ENCODE results near the gene CRPPA. TPM values are rescaled to one million over a fixed set of nuclear protein-coding genes. Genes with fewer than 3 reads are reported as not detected.
A peak's percentile ranks its signal among the peaks of the same experiment; 100 is the strongest.

The CRPPA gene
- total RNA-seq, 4 donors from 2014 or later, result 0.80 to 2.6 (median 1.8) TPM

DNA sequence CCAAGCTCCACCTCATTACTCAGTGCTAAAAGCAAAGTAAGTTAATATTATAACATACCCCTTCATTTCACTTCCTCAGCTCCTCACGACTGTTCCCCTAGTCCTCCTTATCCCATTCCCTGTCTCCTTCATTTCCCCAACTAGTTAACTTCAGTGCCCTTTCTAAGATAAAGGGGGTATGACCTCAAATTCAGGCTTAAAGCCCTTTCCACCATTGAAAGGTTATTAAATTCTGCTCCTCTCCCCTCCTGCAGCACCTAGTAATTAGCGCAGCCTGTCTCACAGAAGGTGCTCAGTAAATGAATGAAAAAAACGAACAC, 1.0 kb downstream of the CRPPA start:
- Histone ChIP-seq H3K36me3 (no peaks in the 10 kb centered on the region), H3K9me3 (no peaks in the 10 kb centered on the region), H3K4me3 (peak overlapping the region in 3 of 4 donors; percentile 59 to 69 (median 60)), H3K27me3 (no peaks in the 10 kb centered on the region), H3K27ac (peak overlapping the region; percentile 96 to 98 (median 97)), H3K4me1 (peaks cover 13 to 26% (median 17%) of the 10 kb centered on the region in 4 donors)
- no peak for DNase-seq
- intact Hi-C loops (cut with DNase I; ENCODE audit: low total_unique reads), result no loop called here
- 2 to 7% methylated on average over 2 to 3 of the region's 3 CpGs for WGBS, 2 donors (ENCODE audit: low coverage in 1 of 2)
- in situ Hi-C loops (cut with MboI; ENCODE audit: low pct_ligation_motif_present in 1 of 4, low pct_unique_long_range_greater_than_20kb in 1 of 4, low sequenced_read_pairs in 3 of 4), result no loop called here
- TF ChIP-seq, protein P1, sequence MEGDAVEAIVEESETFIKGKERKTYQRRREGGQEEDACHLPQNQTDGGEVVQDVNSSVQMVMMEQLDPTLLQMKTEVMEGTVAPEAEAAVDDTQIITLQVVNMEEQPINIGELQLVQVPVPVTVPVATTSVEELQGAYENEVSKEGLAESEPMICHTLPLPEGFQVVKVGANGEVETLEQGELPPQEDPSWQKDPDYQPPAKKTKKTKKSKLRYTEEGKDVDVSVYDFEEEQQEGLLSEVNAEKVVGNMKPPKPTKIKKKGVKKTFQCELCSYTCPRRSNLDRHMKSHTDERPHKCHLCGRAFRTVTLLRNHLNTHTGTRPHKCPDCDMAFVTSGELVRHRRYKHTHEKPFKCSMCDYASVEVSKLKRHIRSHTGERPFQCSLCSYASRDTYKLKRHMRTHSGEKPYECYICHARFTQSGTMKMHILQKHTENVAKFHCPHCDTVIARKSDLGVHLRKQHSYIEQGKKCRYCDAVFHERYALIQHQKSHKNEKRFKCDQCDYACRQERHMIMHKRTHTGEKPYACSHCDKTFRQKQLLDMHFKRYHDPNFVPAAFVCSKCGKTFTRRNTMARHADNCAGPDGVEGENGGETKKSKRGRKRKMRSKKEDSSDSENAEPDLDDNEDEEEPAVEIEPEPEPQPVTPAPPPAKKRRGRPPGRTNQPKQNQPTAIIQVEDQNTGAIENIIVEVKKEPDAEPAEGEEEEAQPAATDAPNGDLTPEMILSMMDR (IDR thresholded peaks at IDR 0.05), result no peak
- TF ChIP-seq EP300 (IDR thresholded peaks at IDR 0.05; ENCODE audit: low read depth) (no peak), POLR2A (IDR thresholded peaks at IDR 0.05) (no peak), POLR2AphosphoS5 (IDR thresholded peaks at IDR 0.05) (no peak)

DNA sequence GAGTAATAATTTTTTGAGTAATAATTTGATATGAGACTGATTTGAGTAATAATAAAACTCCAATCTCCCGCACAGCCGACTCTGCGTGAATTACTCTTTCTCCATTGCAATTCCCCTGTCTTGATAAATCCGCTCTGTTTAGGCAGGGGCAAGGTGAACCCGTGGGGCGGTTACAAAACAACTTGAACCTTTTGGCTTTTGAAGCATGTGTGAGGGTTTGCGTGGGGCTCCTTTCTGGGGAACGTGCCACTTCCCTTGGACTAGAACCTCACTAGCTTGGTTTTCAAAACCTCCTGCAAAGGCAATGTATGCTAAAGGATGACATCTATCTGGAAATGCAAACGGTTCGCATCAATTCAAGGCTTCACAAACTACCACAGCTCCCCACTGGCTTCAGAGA, 1.5 kb downstream of the CRPPA start:
- Histone ChIP-seq H3K36me3 (no peaks in the 10 kb centered on the region), H3K9me3 (no peaks in the 10 kb centered on the region), H3K27ac (peak overlapping the region; percentile 96 to 98 (median 97)), H3K27me3 (no peaks in the 10 kb centered on the region), H3K4me1 (peaks cover 13 to 26% (median 17%) of the 10 kb centered on the region in 4 donors), H3K4me3 (peak overlapping the region in 2 of 4 donors; percentile 60 to 69)
- TF ChIP-seq POLR2A (IDR thresholded peaks at IDR 0.05) (no peak), EP300 (IDR thresholded peaks at IDR 0.05; ENCODE audit: low read depth) (no peak), POLR2AphosphoS5 (IDR thresholded peaks at IDR 0.05) (no peak)
- TF ChIP-seq, protein P1 (IDR thresholded peaks at IDR 0.05), result no peak
- no peak for DNase-seq
- in situ Hi-C loops (cut with MboI; ENCODE audit: low pct_ligation_motif_present in 1 of 4, low pct_unique_long_range_greater_than_20kb in 1 of 4, low sequenced_read_pairs in 3 of 4) (no loop called here), intact Hi-C loops (cut with DNase I; ENCODE audit: low total_unique reads) (no loop called here)
- 78 to 80% methylated on average over 1 to 10 of the region's 10 CpGs for WGBS, 2 donors (ENCODE audit: low coverage in 1 of 2)

DNA sequence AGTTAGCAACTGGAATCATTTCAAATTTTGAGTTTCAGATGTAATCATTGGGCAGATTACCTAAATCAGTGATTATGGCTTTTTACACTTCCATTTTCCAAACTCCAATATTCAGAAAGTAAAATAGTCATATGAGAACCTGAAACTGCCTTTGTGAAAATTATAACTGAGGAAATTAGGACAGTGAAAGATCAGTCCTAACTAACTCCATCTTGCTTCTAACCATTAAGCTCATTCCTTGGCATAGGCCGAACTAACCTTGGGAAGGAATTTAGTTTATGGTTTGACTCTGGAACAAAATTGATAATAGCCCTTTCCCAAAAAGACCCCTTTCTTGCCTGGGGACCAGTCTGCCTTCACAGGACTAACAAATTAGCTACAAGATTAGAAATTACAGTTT, 2.2 kb downstream of the CRPPA start:
- TF ChIP-seq POLR2A (IDR thresholded peaks at IDR 0.05), result no peak
- TF ChIP-seq, protein P1 (IDR thresholded peaks at IDR 0.05), result no peak
- no peak for TF ChIP-seq EP300 (IDR thresholded peaks at IDR 0.05; ENCODE audit: low read depth)
- no peak for TF ChIP-seq POLR2AphosphoS5 (IDR thresholded peaks at IDR 0.05)
- Histone ChIP-seq H3K36me3 (no peaks in the 10 kb centered on the region), H3K27me3 (no peaks in the 10 kb centered on the region), H3K4me1 (peaks cover 13 to 26% (median 17%) of the 10 kb centered on the region in 4 donors), H3K4me3 (no peak overlapping the region), H3K9me3 (no peaks in the 10 kb centered on the region), H3K27ac (no peak overlapping the region)
- WGBS, 2 donors (ENCODE audit: low coverage in 1 of 2), result 80 to 100% methylated on average over 1 of the region's 1 CpG
- in situ Hi-C loops (cut with MboI; ENCODE audit: low pct_ligation_motif_present in 1 of 4, low pct_unique_long_range_greater_than_20kb in 1 of 4, low sequenced_read_pairs in 3 of 4) (no loop called here), intact Hi-C loops (cut with DNase I; ENCODE audit: low total_unique reads) (no loop called here)
- DNase-seq, result no peak

DNA sequence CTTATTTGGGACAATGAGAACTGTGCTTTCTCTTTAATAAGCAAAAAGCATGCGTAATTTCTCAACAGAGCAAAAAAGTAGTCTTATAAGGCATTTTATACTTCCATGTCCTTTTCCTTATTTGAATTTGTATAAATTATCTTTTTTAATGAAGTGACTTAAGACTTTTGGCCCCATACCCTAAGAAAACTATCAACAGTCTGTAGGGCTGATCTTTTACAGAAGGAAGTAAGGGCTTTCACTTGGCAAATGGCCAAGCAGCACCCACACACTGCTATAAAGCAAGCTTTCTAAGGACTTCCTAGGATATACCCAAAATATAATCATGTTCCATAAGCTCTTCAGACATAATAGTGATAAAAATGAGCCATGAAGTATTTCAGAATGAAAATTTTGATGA, 3.4 kb downstream of the CRPPA start:
- no peak for DNase-seq
- in situ Hi-C loops (cut with MboI; ENCODE audit: low pct_ligation_motif_present in 1 of 4, low pct_unique_long_range_greater_than_20kb in 1 of 4, low sequenced_read_pairs in 3 of 4), result no loop called here
- 51 to 58% methylated on average over 1 of the region's 1 CpG for WGBS, 2 donors (ENCODE audit: low coverage in 1 of 2)
- no peaks in the 10 kb centered on the region for H3K27me3 ChIP-seq
- H3K27ac ChIP-seq, result no peak overlapping the region
- no peak overlapping the region for H3K4me3 ChIP-seq
- no peaks in the 10 kb centered on the region for H3K36me3 ChIP-seq
- peaks cover 13 to 24% (median 17%) of the 10 kb centered on the region in 4 donors for H3K4me1 ChIP-seq
- H3K9me3 ChIP-seq, result no peaks in the 10 kb centered on the region
- TF ChIP-seq, protein P1 (IDR thresholded peaks at IDR 0.05), result no peak
- TF ChIP-seq EP300 (IDR thresholded peaks at IDR 0.05; ENCODE audit: low read depth), result no peak
- TF ChIP-seq POLR2A (IDR thresholded peaks at IDR 0.05), result no peak
- intact Hi-C loops (cut with DNase I; ENCODE audit: low total_unique reads), result no loop called here
